Measurements from ENCODE around the gene ANXA1.
"Not testable (repeated sequence)": the region's sequence is repeated elsewhere in the genome, so short reads cannot be mapped to it uniquely, and the experiment has no call there.

ANXA1 gene

DNA sequence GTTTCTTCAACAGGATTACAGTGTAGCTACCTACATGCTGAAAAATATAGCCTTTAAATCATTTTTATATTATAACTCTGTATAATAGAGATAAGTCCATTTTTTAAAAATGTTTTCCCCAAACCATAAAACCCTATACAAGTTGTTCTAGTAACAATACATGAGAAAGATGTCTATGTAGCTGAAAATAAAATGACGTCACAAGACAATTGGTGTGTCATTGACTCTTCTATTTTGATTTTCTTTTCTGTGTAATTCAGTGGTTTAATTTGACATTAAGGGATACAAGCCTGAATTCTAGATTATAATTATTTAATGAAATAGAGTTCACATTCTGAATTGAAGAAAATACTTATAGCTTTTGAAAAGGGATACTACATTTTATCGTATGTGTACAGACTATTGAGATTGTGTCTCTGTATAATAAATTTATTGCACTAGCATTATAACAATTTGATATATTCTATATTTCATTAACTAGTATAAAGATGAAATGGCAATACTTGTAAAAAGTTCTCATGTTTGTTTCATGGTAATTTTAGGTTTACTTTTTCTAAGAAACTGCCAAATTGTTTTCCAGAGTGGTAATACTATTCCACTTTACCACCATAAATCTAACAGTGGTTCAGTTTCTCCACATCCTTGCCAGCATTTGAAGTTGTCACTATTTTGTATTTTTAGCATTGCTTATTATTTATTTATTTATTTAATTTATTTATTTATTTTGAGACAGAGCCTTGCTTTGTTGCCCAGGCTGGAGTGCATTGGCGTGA is 18.7 kb downstream of the ANXA1 start:
- DNase-seq: no peak

DNA sequence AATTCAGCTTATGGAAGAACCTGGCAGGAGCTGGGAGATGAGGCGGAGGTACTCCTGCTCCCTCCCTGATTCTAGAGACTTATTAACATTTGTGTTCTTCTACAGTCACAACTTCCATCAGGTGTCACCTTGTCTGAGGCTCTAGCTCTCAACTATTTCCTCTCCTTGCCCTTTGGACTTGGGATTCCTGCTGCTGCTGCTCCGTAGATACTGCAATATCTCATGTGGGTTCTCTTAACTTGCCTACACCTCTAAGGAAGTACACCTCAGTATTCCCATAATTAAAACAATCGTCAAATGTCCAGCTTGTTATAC is 21.2 kb downstream of the ANXA1 start:
- no peak for DNase-seq

DNA sequence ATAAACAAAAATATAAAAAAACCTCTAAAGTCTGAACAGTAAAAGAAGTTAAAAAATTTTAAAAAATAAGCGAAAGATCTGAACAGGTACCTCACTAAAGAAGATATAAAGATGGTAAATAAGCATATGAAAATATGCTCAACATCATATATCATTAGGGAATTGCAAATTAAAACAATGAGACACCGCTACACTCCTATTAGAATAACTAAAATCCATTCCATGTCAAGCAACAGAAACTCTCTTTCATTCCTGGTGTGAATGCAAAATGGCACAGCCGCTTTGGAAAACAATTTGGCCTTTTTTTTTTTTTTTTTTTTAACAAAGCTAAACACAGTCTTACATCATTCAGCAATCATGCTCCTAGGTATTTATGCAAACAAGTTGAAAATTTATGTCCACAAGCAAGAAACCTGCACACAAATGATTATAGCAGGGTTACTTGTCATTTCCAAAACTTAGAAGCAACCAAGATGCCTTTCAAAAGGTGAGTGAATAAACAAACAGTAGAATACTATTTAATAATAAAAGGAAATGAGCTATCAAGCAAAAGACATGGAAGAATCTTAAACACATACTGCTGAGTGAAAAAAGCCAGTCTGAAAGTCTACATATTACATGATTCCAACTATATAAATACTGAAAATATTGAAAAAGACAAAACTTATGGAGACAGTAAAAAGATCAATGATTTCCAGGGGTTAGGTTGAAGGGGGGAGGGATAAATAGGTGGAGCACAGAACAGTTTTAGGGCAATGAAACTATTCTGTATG is 22.1 kb downstream of the ANXA1 start:
- DNase-seq: no peak

DNA sequence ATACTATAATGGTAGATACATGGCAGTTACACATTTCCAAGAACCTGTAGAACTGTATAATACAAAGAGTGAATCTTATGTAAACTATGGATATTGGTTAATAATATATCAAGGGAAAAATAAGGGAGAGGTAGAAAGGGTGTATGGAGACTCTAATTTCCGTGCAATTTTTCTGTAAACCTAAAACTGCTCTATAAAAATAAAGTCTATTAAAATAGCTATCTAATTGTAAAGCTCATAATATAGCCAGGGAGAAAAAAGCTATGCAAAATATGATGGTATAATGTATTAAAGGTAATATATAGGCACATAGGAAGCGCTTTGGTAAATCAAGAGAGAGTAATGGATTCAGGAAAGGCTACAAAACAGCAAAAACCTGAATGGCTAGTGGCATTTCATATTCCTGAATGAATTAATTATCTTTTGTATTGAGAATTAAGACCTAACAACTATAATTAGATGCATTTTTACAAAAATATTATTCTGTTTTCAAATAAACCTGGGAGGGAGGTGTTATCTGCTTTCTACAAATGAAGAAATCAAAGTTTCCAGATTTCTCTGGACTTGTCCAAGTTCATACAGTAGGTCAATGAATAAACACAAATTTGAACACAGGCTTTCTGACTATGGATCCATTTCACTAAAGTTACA is 22.8 kb downstream of the ANXA1 start:
- no peak for DNase-seq

DNA sequence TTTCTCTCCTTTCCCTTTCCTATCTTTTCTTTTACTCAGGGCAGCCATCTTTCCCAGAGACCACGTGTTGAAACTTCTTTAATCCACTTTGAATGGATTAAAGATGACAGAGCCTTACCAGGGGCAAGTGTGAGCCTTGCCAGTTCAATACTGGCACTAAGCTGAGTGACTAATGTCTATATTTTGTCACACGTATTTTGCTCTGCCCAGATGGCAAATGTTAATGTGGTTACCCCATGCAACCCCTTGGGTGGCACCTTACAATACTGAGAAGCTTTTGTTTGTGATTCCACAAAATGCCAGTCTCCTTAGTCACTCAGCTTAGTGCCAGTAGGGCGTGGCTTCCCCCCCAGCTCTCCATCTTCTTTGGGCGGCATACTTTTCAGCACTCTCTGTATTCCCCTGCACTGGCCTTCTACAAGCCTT is 24.8 kb downstream of the ANXA1 start:
- DNase-seq: no peak

DNA sequence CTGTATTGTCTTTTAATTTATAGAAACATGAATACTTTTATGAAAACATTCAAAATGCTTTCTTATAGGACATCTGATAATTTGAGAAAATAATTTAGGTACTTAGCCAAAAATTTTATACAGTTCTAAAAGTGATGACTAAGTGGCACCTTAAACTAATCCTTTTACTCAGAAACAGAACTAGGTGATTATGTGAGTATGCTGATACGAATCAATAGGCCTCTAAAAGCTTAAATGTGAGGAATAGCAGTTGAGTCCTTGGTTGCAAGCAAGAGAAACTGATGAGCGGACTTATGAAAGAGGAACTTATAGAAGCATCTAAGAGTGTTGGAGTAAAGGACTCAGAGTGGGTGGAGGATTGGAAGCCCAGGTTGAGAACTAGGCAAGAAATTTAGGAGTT is 26.4 kb downstream of the ANXA1 start:
- no peak for DNase-seq

DNA sequence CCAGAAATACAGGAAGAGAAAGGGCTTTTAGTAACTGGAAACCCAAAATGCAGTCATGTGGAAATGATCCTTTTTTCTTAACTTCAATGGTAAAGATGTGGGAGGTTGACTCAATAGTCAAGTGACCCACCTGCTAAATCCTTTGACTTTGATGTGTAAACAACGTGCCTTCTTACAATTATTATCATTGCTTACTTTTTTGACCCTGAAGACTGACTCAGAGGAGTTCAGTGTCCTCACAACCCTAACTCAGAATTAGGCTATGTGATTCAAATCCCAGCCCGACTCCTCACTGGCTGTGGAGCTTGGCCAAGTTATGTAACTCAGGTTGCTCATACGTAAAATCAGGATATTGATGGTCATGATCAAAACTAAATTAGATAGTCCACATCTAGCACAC is 27.9 kb downstream of the ANXA1 start:
- no peak for DNase-seq

DNA sequence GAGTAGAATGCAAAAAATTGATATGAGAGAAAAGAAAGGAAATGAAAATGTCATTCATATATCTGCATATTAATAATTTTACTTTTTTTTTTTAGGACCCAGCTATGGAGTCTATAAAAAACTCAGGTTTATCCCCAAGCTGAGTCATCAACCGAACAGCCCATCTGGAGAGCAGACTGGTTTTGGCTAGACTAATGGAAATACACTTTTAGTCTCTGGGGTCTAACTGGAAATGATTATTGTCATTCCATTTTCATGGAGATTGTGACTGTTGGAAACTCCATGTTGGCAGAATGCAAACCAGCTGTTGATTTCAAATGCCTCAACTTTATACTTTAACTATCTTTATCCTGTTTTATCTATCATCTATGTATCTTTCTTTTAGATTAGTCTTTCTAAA is 28.7 kb downstream of the ANXA1 start:
- DNase-seq: no peak

DNA sequence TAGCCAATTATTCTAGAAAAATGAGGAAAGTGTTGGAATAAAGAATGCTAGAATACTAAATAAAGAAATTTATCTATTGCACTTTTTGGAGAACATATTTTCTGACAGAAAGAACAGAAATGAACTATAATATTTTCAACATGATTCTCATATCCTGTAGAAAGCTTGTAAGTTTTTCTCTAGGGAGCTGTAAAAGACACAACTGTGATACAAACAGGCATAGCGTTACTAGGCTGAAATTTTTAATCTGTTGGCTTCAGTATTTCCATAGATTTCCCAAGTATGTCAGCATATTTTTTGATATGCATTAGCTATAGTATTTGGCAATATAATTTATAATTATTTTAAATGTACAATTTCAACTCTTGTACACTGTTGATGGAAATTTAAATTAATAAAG is 31.3 kb downstream of the ANXA1 start:
- no peak for DNase-seq

DNA sequence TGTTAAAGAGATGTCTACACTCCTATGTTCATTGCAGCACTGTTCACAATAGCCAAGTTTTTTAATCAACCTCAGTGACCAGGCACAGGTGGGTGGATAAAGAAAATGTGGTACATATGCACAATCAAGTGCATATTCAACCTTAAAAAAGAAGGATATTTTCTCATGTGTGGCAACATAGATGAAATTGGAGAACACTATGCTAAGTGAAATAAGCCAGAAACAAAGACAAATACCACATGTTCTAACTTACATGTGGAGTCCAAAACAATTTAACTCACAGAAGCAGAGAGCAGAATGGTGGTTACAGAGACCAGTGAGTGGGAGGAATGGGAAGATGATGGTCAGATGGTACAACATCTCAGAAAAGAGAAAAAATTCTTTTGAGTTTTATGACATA is 31.8 kb downstream of the ANXA1 start:
- DNase-seq: no peak

DNA sequence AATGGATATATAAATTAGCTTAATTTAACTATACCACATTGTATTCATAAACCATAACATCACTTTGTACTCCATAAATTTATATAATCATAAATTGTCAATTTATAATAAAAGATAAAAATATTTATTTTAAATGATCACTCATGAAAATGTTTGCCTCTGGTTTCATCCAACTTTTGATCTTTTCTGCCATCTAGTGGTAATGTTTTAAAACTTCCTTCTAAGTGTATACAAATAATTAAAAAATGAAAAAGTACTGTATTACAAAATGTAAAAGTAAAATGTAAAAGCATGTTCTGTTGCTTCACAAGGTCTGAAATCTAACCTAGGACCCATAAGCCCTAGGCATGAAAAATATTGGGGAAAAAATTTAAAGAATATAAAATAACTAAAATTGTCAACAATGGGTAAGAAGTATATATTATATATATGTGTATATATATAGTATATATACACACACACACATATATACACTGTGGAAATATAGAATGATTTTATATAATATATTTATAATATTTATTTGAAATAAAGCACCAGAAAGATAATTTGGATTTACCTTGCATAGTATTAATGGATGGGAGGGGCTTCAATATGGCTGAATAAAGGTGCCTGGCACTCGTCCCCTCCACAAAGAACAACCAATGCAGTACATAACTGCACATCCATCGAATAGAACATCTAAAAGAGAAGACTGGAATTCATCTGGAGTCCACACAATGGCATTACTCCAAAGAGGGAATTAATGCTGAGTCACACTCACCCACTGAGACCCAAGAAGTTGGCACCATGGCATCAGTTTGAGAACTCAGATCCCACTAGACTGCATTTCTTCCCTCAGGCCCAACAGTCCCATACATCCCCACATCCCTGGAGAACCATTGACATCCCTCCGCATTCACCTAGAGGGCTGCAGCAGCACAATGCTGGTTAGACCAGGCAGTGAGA is 32.5 kb downstream of the ANXA1 start:
- DNase-seq: no peak

DNA sequence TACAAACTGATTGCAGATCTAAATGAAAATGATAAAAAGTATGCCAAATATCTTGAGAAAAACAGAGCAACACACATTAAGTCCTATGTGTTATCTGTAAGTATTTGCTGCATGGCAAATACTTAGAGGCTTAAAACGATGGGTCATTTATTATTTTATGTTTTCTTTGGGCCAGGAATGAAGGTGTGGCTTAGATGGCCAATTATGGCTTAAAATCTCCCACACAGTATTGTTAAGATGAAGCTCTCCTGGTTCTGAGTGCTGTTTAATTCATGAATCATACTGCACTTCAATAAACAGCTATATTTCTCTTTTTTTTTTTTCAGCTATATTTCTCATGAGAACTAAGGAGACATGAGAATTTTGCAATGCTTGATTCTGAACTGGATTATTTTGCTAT is 39.4 kb downstream of the ANXA1 start:
- DNase-seq: not testable (repeated sequence)

DNA sequence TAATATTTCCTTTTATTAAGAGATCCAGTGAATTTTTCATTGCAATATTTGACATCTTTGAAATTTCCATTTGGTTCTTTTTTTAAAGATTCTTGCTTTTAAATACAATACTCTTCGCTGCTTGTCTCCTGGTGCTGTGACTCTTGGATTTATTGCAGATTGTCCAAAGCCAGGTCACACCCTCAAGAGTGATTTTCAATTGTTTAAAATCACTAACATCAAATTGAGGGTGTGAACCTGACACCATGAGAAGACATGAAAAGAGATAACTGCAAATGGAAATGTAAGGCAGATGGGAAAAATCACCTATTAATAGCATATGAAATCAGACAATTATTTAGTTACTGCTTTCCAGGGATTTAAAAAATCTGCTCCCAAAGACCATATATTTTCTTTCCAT is 42.6 kb downstream of the ANXA1 start:
- no peak for DNase-seq

DNA sequence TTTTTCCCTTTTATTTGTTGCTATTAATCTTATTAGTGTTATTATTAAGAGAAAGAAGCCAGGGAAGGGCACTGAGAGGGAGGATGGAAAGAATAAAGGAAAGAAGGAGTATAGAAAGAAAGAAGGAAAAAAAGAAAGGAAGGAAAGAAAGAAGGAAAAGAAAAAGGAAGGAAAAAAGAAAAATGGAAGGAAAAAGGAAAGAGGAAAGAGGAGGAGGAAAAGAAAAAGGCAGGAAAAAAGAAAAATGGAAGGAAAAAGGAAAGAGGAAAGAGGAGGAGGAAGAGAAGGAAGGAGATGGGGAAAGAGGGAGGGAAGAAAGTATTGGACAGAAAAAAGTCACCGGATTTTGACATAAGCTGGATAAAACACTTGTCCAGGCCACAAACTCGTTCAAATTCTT is 47.8 kb downstream of the ANXA1 start:
- DNase-seq: no peak

DNA sequence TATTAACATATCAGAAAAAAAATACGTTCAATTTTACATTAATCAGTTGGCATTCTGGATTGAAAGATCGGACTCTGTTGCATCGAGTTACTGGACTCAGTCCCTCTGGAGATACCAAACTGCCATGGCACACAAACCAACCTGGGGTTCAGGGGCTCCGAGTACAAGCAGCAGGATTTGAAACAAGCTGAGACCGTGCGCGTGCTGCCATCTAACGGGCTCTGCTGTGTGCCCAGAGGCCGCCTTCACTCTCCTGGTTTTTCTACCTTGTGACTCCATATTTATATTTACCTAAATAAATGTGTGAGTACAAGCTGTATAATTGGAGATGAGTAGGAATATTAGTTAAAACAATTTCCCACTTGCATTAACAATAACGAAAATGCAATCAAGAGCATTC is 48.2 kb downstream of the ANXA1 start:
- no peak for DNase-seq

DNA sequence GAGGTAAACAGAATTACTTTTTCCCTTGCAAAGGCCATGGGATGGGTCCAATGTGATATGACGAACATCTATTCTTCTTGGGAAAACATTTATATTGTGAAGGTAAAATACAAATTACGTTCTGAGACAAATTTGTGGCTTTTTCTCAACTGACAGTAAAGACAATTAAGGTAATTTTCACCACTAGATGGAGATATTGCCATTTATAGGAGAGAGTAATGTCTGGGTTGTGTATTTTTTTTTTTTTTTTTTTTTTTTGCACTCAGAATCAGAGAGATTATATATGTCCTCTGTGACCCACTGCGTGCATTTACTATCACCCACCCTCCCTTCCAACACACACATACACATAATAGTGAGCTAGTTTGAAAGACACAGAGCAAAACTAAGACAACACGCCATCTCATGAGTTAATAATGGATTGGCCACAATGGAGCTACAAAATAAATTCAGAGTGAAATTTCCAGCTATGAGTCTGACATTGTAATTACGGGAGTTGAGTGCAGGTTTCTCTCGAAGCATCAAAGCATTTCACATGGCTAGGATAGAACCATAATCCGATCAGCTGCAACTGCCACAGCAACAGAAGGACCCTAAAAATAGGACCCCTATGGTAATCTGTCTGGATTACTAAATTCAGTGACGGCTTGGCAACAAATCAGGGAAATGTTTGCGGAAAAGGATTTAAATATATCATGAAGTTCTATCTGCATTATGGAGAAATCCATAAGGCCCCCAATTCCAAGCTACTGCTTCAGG is 49.2 kb downstream of the ANXA1 start:
- no peak for DNase-seq

DNA sequence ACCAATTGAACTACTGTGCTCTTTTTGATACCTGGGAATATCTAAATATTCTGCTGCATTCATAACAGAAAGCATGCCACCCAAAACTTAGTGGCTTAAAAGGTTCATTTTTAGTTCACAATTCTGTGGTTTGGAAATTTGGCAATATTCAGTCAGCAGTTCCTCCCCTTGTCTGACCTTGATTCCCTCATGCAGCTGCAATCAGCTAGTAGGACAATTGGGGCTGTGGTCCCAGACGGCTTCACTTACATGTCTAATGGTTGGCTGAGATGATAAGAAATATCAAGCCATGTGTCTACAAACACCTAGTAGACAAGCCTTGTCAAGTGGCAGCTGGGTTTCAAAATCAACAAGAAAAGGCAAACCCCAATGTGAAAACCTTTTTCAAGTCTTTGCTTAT is 51.3 kb downstream of the ANXA1 start:
- DNase-seq: no peak

DNA sequence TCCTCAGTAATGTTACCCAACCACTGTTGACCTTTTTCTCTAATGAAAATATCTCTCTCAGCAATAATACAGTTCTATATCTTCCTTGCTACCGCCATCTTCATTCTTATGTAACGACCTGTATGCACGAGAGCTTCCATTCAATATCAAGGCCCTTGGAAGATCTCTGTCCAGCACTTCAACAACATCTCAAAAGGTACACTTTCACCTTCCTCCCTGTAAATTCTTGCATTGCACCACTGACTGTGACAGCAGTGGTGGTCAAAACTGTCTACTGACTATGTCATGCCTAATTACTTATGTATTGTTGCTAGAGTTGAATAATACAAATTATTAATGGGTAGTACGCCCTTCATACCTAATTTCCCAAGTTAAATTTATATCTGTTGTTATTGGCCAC is 53.3 kb downstream of the ANXA1 start:
- no peak for DNase-seq

DNA sequence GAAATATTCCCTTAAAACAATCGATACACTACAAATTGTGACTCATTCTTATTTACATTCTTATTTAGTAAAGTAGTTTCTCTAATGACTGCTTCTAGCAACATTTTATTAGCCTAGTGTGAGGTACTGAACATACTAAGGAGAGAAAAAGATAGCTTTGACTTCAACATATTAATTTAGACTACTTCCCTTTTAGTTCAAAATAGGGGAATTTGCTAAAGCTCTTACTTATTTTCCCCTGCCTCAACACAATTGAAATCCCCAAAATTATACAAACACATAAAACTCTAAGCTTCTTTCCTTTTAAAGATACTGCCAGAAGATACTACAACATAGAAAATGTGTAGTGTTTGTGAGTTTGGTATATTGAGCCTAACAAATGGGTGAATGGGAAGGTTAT is 55.2 kb downstream of the ANXA1 start:
- no peak for DNase-seq

DNA sequence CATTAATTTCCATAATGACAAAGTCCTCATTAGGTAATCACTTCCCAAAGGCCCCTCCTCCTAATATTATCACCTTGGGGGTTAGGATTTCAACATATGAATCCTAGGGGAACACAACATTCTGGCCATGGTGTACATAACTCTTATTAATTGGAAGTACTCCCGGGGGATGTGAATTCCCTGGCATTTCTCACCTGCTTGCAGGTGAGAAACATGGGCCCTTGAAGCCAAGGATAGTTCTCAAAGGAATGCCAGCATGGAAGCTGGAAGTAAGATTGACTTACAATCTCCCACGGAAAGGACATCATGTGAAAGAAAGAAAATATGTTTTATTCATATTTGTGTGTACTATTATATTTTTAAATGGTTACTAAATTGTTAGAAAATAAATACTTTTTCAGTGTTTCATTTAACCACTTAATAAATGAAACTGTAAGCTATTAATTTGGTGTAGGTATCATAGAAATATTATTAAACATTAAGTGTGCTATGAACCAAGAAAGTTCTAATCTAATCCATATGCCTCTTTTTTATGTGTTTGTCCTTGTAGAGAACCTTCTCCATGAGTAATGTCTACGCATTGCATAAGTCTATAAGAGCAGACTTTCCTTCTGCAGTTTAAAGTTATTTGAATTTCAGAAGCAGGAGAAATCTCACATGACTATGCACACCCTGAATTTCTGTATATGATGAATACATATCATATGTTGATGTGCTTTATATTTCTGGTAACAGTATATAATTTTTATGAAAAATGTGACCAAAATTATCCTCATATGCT is 59.4 kb downstream of the ANXA1 start:
- DNase-seq: no peak

DNA sequence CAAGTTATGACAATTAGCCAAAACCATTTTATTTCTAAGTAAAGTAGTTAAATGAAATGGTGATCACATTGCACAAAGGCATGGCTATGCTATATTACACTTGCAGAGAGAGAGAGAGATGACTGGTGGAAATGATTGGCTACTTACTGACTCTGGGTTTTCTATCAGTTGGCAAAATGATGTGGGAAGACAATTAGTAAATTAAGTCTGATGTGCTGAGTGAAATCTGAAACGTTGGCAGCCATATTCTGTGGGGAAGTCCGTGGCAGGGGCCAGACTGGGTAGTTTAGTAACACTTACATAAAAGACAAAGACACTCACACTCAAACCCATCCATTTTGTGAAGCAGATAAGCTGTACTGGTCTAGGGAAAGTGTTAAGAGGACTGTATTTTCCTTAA is 61.6 kb downstream of the ANXA1 start:
- DNase-seq: no peak

Measured in effector CD8-positive, alpha-beta T cell (primary cell).